AG20443 (cell line): Measurements from ENCODE around the gene STK11.

ENCODE experiments used
- DNase-seq: peaks from one replicate; pipeline ENCODE4 v3.0.0; 2012; ENCODE audit warnings: low spot score, mixed read lengths

The STK11 gene

GRCh38 chr19:1205114-1206099 lies at the start of gene STK11:
Gene STK11 (plus strand): TSS chr19:1205778. CDS start chr19:1206914, 1,136 bp downstream.
- peak; percentile 99 for DNase-seq

- peak; percentile 82 for DNase-seq
These were observed 49.2 kb upstream of the STK11 start for GRCh38 chr19:1156305-1156801.

- no peak for DNase-seq
These were observed 48.6 kb upstream of the STK11 start for GRCh38 chr19:1156830-1157615.

GRCh38 chr19:1157931-1158884 lies 47.4 kb upstream of the STK11 start:
- DNase-seq = no peak

GRCh38 chr19:1158885-1159448 lies 46.6 kb upstream of the STK11 start:
- DNase-seq = no peak

- DNase-seq = no peak
These were observed 45.5 kb upstream of the STK11 start for GRCh38 chr19:1159864-1160595.

- DNase-seq = no peak
These were observed 43.9 kb upstream of the STK11 start for GRCh38 chr19:1161716-1162115.

GRCh38 chr19:1162404-1163282 lies 42.9 kb upstream of the STK11 start:
- no peak for DNase-seq

- DNase-seq = no peak
These were observed 42.2 kb upstream of the STK11 start for GRCh38 chr19:1163283-1163933.

- DNase-seq = no peak
These were observed 41.5 kb upstream of the STK11 start for GRCh38 chr19:1163934-1164683.

GRCh38 chr19:1164684-1165531 lies 40.7 kb upstream of the STK11 start:
- DNase-seq = peak; percentile 52

- DNase-seq = no peak
These were observed 38.6 kb upstream of the STK11 start for GRCh38 chr19:1166872-1167573.

- no peak for DNase-seq
These were observed 37.6 kb upstream of the STK11 start for GRCh38 chr19:1167687-1168571.

GRCh38 chr19:1168572-1169410 lies 36.8 kb upstream of the STK11 start:
- DNase-seq = peak; percentile 80

- no peak for DNase-seq
These were observed 36.2 kb upstream of the STK11 start for GRCh38 chr19:1169411-1169791.
